ENCODE results near the gene LMO2.
"Not testable (repeated sequence)": the region's sequence is repeated elsewhere in the genome, so short reads cannot be mapped to it uniquely, and the experiment has no call there.

Gene LMO2

DNA sequence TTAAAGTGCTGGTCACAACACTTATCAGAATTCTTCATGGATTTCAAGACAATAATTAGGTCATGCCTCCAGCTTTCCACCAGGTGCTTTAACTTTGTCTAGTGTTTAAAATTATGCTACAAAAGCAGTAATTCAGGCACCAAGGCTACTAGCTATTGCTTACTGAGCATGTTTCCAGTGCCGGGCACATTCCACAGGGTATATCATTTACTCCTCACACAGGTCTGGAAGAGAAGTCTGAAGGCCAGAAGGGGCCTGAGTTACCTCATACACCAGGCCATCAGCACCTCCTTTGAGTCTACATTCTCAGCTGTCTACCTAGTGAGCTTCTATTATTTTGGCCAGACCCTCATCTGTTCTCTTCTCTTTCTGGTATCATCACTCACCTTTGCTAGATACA lies 41.7 kb upstream of the LMO2 start:
- ATAC-seq = no peak
- no peak for TF ChIP-seq RARB (CRISPR knock-in tag; IDR thresholded peaks at IDR 0.05)
- no peak for TF ChIP-seq ZNF8 (CRISPR knock-in tag; IDR thresholded peaks at IDR 0.05)
- no peak for TF ChIP-seq ARNTL (CRISPR knock-in tag; IDR thresholded peaks at IDR 0.05; ENCODE audit: borderline replicate concordance, low read depth)

DNA sequence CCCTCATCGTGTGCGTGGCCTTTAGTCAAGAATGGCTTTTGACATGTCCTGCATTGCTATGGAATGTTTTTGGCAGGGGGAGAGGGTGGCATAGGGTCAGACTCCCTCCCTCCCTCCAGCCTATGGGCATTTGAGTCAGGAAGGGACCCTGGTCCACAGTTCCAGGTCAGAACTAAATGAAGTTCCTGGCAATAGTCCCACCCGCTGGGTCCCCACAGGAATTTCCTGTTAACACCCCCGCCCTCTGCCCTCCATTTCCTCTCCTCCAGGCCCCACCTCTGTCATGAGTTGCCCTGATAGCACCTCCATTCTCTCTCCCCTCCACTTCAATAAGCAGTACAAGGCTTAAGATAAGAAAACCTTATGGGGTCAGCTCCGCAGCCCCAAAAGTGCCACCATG lies 40.8 kb upstream of the LMO2 start:
- TF ChIP-seq ARNTL (CRISPR knock-in tag; IDR thresholded peaks at IDR 0.05; ENCODE audit: borderline replicate concordance, low read depth) (no peak), TCF4 (CRISPR knock-in tag; IDR thresholded peaks at IDR 0.05; ENCODE audit: borderline replicate concordance) (no peak), ZFP30 (CRISPR knock-in tag; IDR thresholded peaks at IDR 0.05) (no peak), BACH2 (CRISPR knock-in tag; IDR thresholded peaks at IDR 0.05; ENCODE audit: borderline replicate concordance) (no peak), ESRRG (CRISPR knock-in tag; IDR thresholded peaks at IDR 0.05) (no peak), ZNF565 (CRISPR knock-in tag; conservative IDR thresholded peaks at IDR 0.05; ENCODE audit: low read depth) (no peak), ZFP3 (CRISPR knock-in tag; IDR thresholded peaks at IDR 0.05) (no peak), RARB (CRISPR knock-in tag; IDR thresholded peaks at IDR 0.05) (no peak), ZNF70 (CRISPR knock-in tag; IDR thresholded peaks at IDR 0.05) (no peak), TOX (CRISPR knock-in tag; IDR thresholded peaks at IDR 0.05; ENCODE audit: borderline replicate concordance) (no peak)
- TF ChIP-seq, protein P1, sequence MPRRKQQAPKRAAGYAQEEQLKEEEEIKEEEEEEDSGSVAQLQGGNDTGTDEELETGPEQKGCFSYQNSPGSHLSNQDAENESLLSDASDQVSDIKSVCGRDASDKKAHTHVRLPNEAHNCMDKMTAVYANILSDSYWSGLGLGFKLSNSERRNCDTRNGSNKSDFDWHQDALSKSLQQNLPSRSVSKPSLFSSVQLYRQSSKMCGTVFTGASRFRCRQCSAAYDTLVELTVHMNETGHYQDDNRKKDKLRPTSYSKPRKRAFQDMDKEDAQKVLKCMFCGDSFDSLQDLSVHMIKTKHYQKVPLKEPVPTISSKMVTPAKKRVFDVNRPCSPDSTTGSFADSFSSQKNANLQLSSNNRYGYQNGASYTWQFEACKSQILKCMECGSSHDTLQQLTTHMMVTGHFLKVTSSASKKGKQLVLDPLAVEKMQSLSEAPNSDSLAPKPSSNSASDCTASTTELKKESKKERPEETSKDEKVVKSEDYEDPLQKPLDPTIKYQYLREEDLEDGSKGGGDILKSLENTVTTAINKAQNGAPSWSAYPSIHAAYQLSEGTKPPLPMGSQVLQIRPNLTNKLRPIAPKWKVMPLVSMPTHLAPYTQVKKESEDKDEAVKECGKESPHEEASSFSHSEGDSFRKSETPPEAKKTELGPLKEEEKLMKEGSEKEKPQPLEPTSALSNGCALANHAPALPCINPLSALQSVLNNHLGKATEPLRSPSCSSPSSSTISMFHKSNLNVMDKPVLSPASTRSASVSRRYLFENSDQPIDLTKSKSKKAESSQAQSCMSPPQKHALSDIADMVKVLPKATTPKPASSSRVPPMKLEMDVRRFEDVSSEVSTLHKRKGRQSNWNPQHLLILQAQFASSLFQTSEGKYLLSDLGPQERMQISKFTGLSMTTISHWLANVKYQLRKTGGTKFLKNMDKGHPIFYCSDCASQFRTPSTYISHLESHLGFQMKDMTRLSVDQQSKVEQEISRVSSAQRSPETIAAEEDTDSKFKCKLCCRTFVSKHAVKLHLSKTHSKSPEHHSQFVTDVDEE (CRISPR knock-in tag; IDR thresholded peaks at IDR 0.05) = no peak
- TF ChIP-seq, protein P2, sequence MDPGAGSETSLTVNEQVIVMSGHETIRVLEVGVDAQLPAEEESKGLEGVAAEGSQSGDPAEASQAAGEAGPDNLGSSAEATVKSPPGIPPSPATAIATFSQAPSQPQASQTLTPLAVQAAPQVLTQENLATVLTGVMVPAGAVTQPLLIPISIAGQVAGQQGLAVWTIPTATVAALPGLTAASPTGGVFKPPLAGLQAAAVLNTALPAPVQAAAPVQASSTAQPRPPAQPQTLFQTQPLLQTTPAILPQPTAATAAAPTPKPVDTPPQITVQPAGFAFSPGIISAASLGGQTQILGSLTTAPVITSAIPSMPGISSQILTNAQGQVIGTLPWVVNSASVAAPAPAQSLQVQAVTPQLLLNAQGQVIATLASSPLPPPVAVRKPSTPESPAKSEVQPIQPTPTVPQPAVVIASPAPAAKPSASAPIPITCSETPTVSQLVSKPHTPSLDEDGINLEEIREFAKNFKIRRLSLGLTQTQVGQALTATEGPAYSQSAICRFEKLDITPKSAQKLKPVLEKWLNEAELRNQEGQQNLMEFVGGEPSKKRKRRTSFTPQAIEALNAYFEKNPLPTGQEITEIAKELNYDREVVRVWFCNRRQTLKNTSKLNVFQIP (CRISPR knock-in tag; IDR thresholded peaks at IDR 0.05; ENCODE audit: borderline replicate concordance, low read depth) = no peak
- TF ChIP-seq, protein P3, sequence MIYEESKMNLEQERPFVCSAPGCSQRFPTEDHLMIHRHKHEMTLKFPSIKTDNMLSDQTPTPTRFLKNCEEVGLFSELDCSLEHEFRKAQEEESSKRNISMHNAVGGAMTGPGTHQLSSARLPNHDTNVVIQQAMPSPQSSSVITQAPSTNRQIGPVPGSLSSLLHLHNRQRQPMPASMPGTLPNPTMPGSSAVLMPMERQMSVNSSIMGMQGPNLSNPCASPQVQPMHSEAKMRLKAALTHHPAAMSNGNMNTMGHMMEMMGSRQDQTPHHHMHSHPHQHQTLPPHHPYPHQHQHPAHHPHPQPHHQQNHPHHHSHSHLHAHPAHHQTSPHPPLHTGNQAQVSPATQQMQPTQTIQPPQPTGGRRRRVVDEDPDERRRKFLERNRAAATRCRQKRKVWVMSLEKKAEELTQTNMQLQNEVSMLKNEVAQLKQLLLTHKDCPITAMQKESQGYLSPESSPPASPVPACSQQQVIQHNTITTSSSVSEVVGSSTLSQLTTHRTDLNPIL (CRISPR knock-in tag; IDR thresholded peaks at IDR 0.05; ENCODE audit: low read depth) = no peak
- TF ChIP-seq, protein P4, sequence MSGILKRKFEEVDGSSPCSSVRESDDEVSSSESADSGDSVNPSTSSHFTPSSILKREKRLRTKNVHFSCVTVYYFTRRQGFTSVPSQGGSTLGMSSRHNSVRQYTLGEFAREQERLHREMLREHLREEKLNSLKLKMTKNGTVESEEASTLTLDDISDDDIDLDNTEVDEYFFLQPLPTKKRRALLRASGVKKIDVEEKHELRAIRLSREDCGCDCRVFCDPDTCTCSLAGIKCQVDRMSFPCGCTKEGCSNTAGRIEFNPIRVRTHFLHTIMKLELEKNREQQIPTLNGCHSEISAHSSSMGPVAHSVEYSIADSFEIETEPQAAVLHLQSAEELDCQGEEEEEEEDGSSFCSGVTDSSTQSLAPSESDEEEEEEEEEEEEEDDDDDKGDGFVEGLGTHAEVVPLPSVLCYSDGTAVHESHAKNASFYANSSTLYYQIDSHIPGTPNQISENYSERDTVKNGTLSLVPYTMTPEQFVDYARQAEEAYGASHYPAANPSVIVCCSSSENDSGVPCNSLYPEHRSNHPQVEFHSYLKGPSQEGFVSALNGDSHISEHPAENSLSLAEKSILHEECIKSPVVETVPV (CRISPR knock-in tag; IDR thresholded peaks at IDR 0.05) = no peak
- no peak for ATAC-seq

DNA sequence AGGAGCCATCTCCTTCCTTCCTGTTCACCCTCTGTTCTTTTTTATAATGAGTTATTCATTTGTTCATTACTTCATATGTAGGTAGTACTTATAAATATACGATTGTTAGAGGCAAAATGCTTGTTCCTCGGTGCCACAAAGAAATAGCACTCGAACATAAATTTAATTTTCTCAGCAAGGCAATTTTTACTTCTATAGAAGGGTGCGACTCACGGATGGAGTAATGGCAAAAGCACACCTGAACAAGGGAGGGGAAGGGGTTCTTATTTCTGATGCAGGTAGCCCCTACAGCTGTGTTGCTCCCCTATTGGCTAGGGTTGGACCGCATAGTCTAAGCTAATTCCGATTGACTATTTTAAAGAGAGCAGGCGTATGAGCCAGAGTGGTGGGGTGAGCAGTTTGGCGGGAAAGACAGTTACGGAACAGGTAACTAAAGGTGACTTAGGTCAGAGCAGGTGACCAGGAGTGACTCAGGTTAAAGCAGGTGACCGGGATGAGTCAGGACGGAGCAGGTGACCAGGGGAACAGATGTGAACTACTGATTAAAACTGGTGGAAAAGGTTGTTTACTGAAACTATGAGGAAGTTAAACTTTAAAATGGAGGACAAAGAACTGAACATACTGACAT lies 40.0 kb upstream of the LMO2 start:
- ATAC-seq = not testable (repeated sequence)

DNA sequence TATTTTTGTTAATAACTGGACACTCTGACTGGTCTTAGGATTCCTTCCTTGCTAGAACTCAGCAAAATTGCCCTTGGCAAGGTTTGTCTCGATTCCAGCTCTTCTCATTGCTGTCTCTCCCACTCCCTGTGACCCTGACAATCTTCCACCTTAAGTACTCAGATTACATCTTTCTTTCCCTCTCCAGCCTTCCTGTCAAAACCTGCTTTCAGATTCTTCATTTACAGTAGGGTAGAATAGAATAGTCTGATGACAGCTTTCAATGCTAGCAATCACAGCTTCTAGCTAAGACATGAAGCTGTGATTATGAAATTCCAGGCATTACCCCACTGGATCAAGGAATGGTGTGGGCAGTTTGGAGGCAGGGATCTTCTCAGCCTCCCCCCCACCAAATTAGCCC lies 39.2 kb upstream of the LMO2 start:
- no peak for ATAC-seq
- TF ChIP-seq, protein P3 (CRISPR knock-in tag; IDR thresholded peaks at IDR 0.05; ENCODE audit: low read depth) = no peak
- no peak for TF ChIP-seq ISL1 (CRISPR knock-in tag; IDR thresholded peaks at IDR 0.05)
- no peak for TF ChIP-seq ARNTL (CRISPR knock-in tag; IDR thresholded peaks at IDR 0.05; ENCODE audit: borderline replicate concordance, low read depth)
- TF ChIP-seq, protein P5, sequence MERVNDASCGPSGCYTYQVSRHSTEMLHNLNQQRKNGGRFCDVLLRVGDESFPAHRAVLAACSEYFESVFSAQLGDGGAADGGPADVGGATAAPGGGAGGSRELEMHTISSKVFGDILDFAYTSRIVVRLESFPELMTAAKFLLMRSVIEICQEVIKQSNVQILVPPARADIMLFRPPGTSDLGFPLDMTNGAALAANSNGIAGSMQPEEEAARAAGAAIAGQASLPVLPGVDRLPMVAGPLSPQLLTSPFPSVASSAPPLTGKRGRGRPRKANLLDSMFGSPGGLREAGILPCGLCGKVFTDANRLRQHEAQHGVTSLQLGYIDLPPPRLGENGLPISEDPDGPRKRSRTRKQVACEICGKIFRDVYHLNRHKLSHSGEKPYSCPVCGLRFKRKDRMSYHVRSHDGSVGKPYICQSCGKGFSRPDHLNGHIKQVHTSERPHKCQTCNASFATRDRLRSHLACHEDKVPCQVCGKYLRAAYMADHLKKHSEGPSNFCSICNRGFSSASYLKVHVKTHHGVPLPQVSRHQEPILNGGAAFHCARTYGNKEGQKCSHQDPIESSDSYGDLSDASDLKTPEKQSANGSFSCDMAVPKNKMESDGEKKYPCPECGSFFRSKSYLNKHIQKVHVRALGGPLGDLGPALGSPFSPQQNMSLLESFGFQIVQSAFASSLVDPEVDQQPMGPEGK (CRISPR knock-in tag; IDR thresholded peaks at IDR 0.05; ENCODE audit: borderline replicate concordance) = no peak
- no peak for TF ChIP-seq ZNF70 (CRISPR knock-in tag; IDR thresholded peaks at IDR 0.05)
- no peak for TF ChIP-seq ZFP30 (CRISPR knock-in tag; IDR thresholded peaks at IDR 0.05)
- TF ChIP-seq TCF4 (CRISPR knock-in tag; IDR thresholded peaks at IDR 0.05; ENCODE audit: borderline replicate concordance) = no peak
- no peak for TF ChIP-seq BACH2 (CRISPR knock-in tag; IDR thresholded peaks at IDR 0.05; ENCODE audit: borderline replicate concordance)
- no peak for TF ChIP-seq RARB (CRISPR knock-in tag; IDR thresholded peaks at IDR 0.05)
- TF ChIP-seq ZC3H10 (CRISPR knock-in tag; IDR thresholded peaks at IDR 0.05) = no peak
- no peak for TF ChIP-seq ZNF8 (CRISPR knock-in tag; IDR thresholded peaks at IDR 0.05)
- no peak for TF ChIP-seq GLIS3 (CRISPR knock-in tag; IDR thresholded peaks at IDR 0.05)
- no peak for TF ChIP-seq ZFP3 (CRISPR knock-in tag; IDR thresholded peaks at IDR 0.05)
- TF ChIP-seq SNAI2 (CRISPR knock-in tag; IDR thresholded peaks at IDR 0.05) = no peak
- TF ChIP-seq OSR1 (CRISPR knock-in tag; IDR thresholded peaks at IDR 0.05) = no peak
- no peak for TF ChIP-seq TOX (CRISPR knock-in tag; IDR thresholded peaks at IDR 0.05; ENCODE audit: borderline replicate concordance)
- TF ChIP-seq, protein P1 (CRISPR knock-in tag; IDR thresholded peaks at IDR 0.05) = no peak
